HG03039 (cell line): ENCODE measurements around the gene CNPY4.

Experiments used
- ATAC-seq: cut with Tn5 transposase; IDR thresholded peaks from one replicate; pipeline ENCODE4 v1.9.1; 2021; ENCODE audit warnings: mild to moderate bottlenecking, moderate library complexity; ENCODE audit not compliant: unreplicated experiment

The CNPY4 gene

DNA sequence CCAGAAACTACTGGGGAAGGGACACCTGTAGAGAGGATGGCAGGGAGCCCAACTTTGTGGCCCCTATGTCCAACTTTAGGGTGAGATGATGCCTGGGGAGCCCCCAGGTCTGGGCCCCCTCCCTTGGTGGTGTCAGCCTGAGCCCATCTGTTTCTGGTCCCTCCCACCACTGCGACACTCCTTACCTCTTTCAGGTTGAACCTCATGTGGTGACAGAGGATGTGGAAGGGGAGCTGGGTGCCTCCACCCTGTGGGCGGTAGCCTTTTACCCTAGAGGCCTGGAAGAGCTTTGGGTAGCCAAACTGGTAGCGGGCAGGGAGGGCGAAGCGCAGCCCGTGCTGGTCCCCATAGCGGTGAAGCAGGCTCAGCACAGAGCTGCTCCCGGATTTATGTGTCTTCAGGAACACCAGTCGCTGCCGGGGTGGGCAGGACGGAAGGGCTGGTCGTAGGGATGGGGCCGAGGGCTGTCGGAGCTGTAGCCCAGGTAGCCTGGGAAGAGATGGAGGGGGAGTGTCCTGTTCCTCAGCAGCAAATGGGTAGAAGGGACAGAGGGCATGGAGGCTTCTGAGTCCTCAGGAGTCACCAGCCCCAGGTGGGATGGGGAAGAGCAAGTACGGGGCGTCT lies 47.0 kb downstream of the CNPY4 start:
- ATAC-seq, result no peak

GRCh38 chr7:100166970-100167911 lies 47.8 kb downstream of the CNPY4 start:
- ATAC-seq, result no peak

GRCh38 chr7:100167912-100168323 lies 48.5 kb downstream of the CNPY4 start:
- no peak for ATAC-seq

GRCh38 chr7:100169147-100169850 lies 49.9 kb downstream of the CNPY4 start:
- ATAC-seq, result no peak

GRCh38 chr7:100170101-100170897 lies 50.9 kb downstream of the CNPY4 start:
- ATAC-seq, result no peak

GRCh38 chr7:100171087-100171681 lies 51.8 kb downstream of the CNPY4 start:
- ATAC-seq, result no peak

DNA sequence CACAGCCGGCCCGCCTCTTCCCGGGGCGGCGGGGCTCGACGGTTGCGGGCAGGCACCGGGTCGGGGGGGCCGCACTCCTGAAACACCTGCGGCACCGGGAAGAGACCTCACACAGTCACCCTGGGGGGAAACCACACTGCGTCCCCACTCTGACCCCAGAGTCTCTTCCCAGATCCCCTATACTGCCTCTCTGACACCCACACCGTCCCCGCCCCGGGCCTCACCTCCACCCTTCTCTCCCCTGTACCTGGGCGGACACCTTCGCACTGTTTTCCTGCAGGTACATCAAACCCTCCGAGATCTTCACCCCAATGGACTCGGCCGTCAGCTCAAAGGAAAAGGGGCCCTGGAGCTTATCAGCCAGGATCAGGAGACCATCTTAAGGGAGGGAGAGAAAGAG lies 52.4 kb downstream of the CNPY4 start:
- no peak for ATAC-seq

- no peak for ATAC-seq
Measured at GRCh38 chr7:100173806-100174495, 54.5 kb downstream of the CNPY4 start.

DNA sequence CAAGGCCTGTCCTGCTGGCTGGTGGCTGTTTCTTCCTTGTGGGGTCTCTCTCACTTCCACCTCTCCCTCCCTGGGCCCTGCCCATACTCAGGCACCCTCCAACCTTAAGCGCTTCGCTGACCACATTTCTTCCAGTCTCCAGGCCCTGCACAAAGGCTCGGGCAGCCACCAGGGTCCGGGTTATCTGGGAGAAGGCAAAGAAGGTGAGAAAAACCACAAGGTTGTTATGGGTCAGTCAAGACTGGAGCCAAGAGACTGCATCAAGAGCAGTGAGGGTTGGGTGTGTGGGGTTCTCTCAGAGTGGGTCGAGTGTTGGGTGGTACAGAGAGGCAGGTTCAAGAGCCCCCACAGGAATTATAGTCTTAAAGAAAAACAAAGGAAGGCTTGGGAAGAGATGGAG lies 55.1 kb downstream of the CNPY4 start:
- ATAC-seq, result no peak
